SJCRH30 (cell line): ENCODE results near the gene CALML3. TPM values are rescaled to one million over a fixed set of nuclear protein-coding genes. Genes with fewer than 3 reads are reported as not detected.
A peak's percentile ranks its signal among the peaks of the same experiment; 100 is the strongest.
"Not testable (repeated sequence)": the region's sequence is repeated elsewhere in the genome, so short reads cannot be mapped to it uniquely, and the experiment has no call there.

Experiments
- DNase-seq, 2 experiments: peaks; one replicate each; pipeline ENCODE4 v3.0.0-alpha.2; 2015 to 2020
- H3K27ac ChIP-seq: fragments of 250-450 bp; sonication (Bioruptor Pico); 2 replicates; pipeline ENCODE4 v1.5.1; 2020; ENCODE audit warnings: mild to moderate bottlenecking, moderate library complexity
- H3K27me3 ChIP-seq: fragments of 250-450 bp; sonication (Bioruptor Pico); 2 replicates; pipeline ENCODE4 v1.5.1; 2020; ENCODE audit warnings: mild to moderate bottlenecking, moderate library complexity
- H3K36me3 ChIP-seq: fragments of 250-450 bp; sonication (Bioruptor Pico); 2 replicates; pipeline ENCODE4 v1.5.1; 2020; ENCODE audit warnings: mild to moderate bottlenecking, moderate library complexity
- H3K4me1 ChIP-seq: fragments of 250-450 bp; sonication (Bioruptor Pico); 2 replicates; pipeline ENCODE4 v1.5.1; 2020; ENCODE audit warnings: mild to moderate bottlenecking, moderate library complexity
- H3K4me3 ChIP-seq: fragments of 250-450 bp; sonication (Bioruptor Pico); 2 replicates; pipeline ENCODE4 v1.5.1; 2020; ENCODE audit warnings: mild to moderate bottlenecking, moderate library complexity
- H3K9me3 ChIP-seq: fragments of 250-450 bp; sonication (Bioruptor Pico); replicated peaks from 2 replicates; pipeline ENCODE4 v1.5.1; 2020; ENCODE audit warnings: mild to moderate bottlenecking, moderate library complexity
- total RNA-seq: library from RNA; depleted of rRNA; stranded (reverse); fragments of >200 nt; shearing (Covaris generic); gene quantifications from 2 replicates; pipeline ENCODE4 v1.2.3, GENCODE V29; 2014

Gene CALML3
- total RNA-seq, 1 experiment from 2014 or later: not detected

- no peak for DNase-seq
- peaks cover 41% of the 10 kb centered on the region for H3K4me1 ChIP-seq
- H3K27me3 ChIP-seq: no peaks in the 10 kb centered on the region
- H3K36me3 ChIP-seq: no peaks in the 10 kb centered on the region
- H3K27ac ChIP-seq: no peak overlapping the region
- H3K9me3 ChIP-seq: no peaks in the 10 kb centered on the region
- no peak overlapping the region for H3K4me3 ChIP-seq
Observed at GRCh38 chr10:5555881-5556280, 31.1 kb downstream of the CALML3 start.

GRCh38 chr10:5556576-5556975, 31.8 kb downstream of the CALML3 start:
- no peak overlapping the region for H3K4me3 ChIP-seq
- H3K36me3 ChIP-seq: no peaks in the 10 kb centered on the region
- H3K9me3 ChIP-seq: no peaks in the 10 kb centered on the region
- peaks cover 34% of the 10 kb centered on the region for H3K4me1 ChIP-seq
- no peak for DNase-seq
- H3K27ac ChIP-seq: no peak overlapping the region
- H3K27me3 ChIP-seq: no peaks in the 10 kb centered on the region

GRCh38 chr10:5557040-5557721, 32.4 kb downstream of the CALML3 start:
- no peaks in the 10 kb centered on the region for H3K36me3 ChIP-seq
- H3K4me1 ChIP-seq: peaks cover 28% of the 10 kb centered on the region
- no peak overlapping the region for H3K27ac ChIP-seq
- no peaks in the 10 kb centered on the region for H3K27me3 ChIP-seq
- H3K9me3 ChIP-seq: no peaks in the 10 kb centered on the region
- DNase-seq: no peak
- H3K4me3 ChIP-seq: no peak overlapping the region

- Histone ChIP-seq H3K4me3 (no peak overlapping the region), H3K27me3 (no peaks in the 10 kb centered on the region), H3K27ac (no peak overlapping the region), H3K9me3 (no peaks in the 10 kb centered on the region), H3K4me1 (peaks cover 23% of the 10 kb centered on the region), H3K36me3 (no peaks in the 10 kb centered on the region)
- no peak for DNase-seq
Observed at GRCh38 chr10:5557799-5558771, 33.3 kb downstream of the CALML3 start.

- H3K36me3 ChIP-seq, H3K4me3 ChIP-seq, DNase-seq: not testable (repeated sequence)
Observed at GRCh38 chr10:5559022-5559421, 34.3 kb downstream of the CALML3 start.

GRCh38 chr10:5559642-5560141, 34.9 kb downstream of the CALML3 start:
- H3K4me1 ChIP-seq: peaks cover 23% of the 10 kb centered on the region
- no peaks in the 10 kb centered on the region for H3K36me3 ChIP-seq
- no peak for DNase-seq
- H3K4me3 ChIP-seq: no peak overlapping the region
- H3K9me3 ChIP-seq: no peaks in the 10 kb centered on the region
- no peak overlapping the region for H3K27ac ChIP-seq
- H3K27me3 ChIP-seq: no peaks in the 10 kb centered on the region

More at GRCh38 chr10:5559022-5559421, 34.3 kb downstream of the CALML3 start:
- not testable (repeated sequence) for H3K9me3 ChIP-seq, H3K27ac ChIP-seq, H3K27me3 ChIP-seq
- peaks cover 21% of the 10 kb centered on the region for H3K4me1 ChIP-seq

- H3K27ac ChIP-seq: 0 out of 2 replicates have a peak overlapping the region, but pooled peaks have one; percentile 27
- DNase-seq: no peak
- H3K27me3 ChIP-seq: no peaks in the 10 kb centered on the region
- H3K36me3 ChIP-seq: no peaks in the 10 kb centered on the region
- no peak overlapping the region for H3K4me3 ChIP-seq
- peaks cover 29% of the 10 kb centered on the region for H3K4me1 ChIP-seq
- no peaks in the 10 kb centered on the region for H3K9me3 ChIP-seq
Observed at GRCh38 chr10:5560142-5560816, 35.5 kb downstream of the CALML3 start.

GRCh38 chr10:5560817-5561703, 36.3 kb downstream of the CALML3 start:
- Histone ChIP-seq H3K4me1 (peaks cover 34% of the 10 kb centered on the region), H3K27ac (no peak overlapping the region), H3K4me3 (no peak overlapping the region), H3K9me3 (no peaks in the 10 kb centered on the region), H3K27me3 (no peaks in the 10 kb centered on the region), H3K36me3 (no peaks in the 10 kb centered on the region)
- DNase-seq: no peak

- H3K4me1 ChIP-seq: peaks cover 43% of the 10 kb centered on the region
- H3K27ac ChIP-seq: no peak overlapping the region
- H3K36me3 ChIP-seq: no peaks in the 10 kb centered on the region
- H3K27me3 ChIP-seq: no peaks in the 10 kb centered on the region
- no peaks in the 10 kb centered on the region for H3K9me3 ChIP-seq
- no peak for DNase-seq
- H3K4me3 ChIP-seq: no peak overlapping the region
Observed at GRCh38 chr10:5561704-5562645, 37.2 kb downstream of the CALML3 start.

- DNase-seq: no peak
- peaks cover 45% of the 10 kb centered on the region for H3K4me1 ChIP-seq
- H3K27ac ChIP-seq: no peak overlapping the region
- H3K36me3 ChIP-seq: no peaks in the 10 kb centered on the region
- no peaks in the 10 kb centered on the region for H3K27me3 ChIP-seq
- no peak overlapping the region for H3K4me3 ChIP-seq
- no peaks in the 10 kb centered on the region for H3K9me3 ChIP-seq
Observed at GRCh38 chr10:5563321-5563961, 38.7 kb downstream of the CALML3 start.

GRCh38 chr10:5563991-5564536, 39.3 kb downstream of the CALML3 start:
- Histone ChIP-seq H3K27ac (no peak overlapping the region; the same call in 1 of the 2 replicates), H3K27me3 (no peaks in the 10 kb centered on the region), H3K4me1 (peaks cover 45% of the 10 kb centered on the region), H3K4me3 (no peak overlapping the region), H3K36me3 (no peaks in the 10 kb centered on the region), H3K9me3 (no peaks in the 10 kb centered on the region)
- DNase-seq: no peak

GRCh38 chr10:5564537-5565204, 39.9 kb downstream of the CALML3 start:
- H3K4me3 ChIP-seq: no peak overlapping the region
- H3K36me3 ChIP-seq: no peaks in the 10 kb centered on the region
- H3K4me1 ChIP-seq: peaks cover 41% of the 10 kb centered on the region
- no peak for DNase-seq
- no peaks in the 10 kb centered on the region for H3K9me3 ChIP-seq
- H3K27ac ChIP-seq: peak overlapping the region; percentile 90
- H3K27me3 ChIP-seq: no peaks in the 10 kb centered on the region
